NCI-H748 treated with DMSO at 0.1 percent for 48 hours (cell line): ENCODE measurements around the gene SLC16A10.

Experiments used
- DNase-seq: peaks from one replicate; lab custom pipeline; 2025; lab: John Stamatoyannopoulos, UW

The SLC16A10 gene

DNA sequence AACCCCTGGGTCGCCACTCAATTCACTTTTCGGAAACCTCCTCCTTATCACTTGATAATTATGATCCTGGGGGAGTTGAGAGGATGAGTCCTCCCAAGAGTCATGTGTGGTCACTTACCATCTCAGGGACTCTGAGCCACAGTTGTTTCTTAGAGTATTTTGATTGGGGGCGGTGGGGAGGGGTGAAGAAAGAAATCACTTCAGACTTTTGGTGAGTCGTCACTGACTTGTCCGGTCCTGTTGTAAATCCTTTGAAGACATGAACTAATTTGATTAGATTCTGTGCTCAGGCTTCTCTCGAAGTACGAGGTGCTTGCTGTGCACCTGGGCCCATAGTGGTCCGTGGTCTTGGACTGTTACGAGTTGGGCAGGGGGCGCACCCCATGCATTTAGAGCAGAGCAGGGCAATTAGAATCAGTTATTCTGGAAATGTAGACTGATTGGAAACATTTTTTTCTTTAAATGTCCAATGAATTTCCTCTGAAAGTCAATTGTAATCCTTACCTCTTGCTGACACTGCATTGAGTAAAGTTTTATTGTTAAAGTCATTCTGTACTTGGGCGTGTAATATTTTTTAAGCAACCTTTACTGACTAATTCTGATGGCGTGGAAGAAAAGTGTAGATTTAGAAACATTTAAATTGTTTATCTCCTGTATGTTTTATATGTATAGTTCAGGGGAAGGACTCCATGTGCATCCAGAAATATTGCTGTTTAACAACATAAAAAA, 173.4 kb downstream of the SLC16A10 start:
- no peak for DNase-seq

DNA sequence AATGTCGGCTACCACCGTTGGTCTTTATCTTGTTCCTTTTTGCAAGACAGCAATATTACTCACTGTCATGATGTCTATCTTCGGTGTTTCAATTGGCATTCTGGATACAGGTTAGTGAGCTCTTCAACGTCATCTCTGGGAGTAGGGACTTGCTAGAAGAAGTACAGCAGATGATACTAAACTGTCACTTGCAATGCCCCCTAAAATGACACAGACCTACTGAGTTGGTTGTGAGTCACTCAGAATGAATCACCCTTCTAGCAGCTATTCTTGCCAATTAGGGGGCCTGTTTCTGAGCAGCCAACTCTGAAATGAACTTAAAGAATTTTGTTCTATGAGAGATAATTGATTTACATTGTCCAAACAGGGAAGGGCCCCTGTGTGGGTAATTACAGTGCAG, 176.5 kb downstream of the SLC16A10 start:
- DNase-seq: no peak

DNA sequence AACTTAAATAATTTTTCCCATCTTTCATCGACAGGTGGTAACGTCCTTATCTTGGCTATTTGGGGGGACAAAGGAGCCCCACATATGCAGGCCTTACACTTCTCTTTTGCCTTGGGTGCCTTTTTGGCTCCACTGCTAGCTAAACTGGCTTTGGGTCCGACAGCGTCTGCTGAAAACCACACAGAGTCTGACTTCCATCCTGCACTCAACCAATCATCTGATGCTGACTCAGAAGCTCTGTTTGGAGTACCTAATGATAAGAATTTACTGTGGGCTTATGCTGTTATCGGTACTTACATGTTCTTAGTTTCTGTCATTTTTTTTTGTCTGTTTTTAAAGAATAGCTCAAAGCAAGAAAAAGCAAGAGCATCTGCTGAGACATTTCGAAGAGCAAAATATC, 178.5 kb downstream of the SLC16A10 start:
- DNase-seq: no peak

DNA sequence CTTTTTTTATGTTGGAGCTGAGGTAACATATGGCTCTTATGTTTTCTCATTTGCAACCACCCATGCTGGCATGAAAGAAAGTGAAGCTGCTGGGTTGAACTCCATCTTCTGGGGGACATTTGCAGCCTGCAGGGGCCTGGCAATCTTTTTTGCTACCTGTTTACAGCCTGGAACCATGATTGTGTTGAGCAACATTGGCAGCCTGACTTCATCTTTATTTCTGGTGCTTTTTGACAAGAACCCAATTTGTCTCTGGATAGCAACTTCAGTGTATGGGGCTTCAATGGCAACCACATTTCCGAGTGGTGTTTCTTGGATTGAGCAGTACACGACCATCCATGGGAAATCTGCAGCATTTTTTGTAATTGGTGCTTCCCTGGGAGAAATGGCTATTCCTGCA, 179.0 kb downstream of the SLC16A10 start:
- DNase-seq: no peak

DNA sequence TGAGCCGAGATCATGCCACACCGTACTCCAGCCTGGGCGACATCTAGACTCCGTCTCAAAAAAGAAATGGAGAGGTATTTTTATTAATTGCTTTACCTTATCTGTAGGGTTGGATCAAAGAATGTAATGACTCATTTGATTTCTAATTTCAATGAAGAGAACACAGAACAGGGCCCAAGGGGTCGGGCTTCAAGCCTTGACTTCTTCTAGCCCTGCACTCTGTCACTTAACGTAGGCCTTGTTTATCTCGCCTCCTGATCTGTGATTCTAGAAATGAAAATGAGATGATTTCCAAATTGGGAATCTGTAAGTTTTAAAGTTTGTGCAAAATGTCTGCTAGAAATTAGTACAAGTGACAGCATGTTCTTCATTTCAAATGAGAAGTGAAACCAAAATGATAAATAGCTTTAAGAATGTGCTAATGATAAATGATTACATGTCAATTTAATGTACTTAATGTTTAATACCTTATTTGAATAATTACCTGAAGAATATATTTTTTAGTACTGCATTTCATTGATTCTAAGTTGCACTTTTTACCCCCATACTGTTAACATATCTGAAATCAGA, 180.5 kb downstream of the SLC16A10 start:
- no peak for DNase-seq

DNA sequence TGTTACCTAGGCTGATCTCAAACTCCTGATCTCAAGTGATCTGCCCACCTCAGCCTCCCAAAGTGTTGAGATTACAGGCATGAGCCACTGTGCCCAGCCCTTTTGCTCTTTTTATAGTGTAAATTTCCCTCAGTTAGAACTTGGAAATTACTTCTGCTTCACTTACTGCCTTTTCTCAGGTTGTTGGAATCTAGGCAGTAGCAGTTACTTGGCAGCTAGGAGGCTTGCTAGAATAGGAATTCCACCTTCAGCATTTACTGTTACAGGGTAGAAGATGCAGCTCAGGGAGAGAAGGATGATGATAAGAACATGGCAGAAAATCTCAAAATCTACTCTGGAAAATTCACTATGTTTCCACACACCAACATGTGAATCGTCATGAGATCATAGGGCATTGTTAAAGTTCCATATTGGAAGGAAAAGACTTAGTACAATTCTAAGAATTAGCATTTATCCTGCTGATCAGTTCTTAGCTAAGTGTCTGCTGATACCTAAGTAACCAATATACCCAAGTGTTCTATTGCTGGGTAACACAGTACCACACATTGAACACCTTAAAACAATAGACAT, 182.2 kb downstream of the SLC16A10 start:
- no peak for DNase-seq

DNA sequence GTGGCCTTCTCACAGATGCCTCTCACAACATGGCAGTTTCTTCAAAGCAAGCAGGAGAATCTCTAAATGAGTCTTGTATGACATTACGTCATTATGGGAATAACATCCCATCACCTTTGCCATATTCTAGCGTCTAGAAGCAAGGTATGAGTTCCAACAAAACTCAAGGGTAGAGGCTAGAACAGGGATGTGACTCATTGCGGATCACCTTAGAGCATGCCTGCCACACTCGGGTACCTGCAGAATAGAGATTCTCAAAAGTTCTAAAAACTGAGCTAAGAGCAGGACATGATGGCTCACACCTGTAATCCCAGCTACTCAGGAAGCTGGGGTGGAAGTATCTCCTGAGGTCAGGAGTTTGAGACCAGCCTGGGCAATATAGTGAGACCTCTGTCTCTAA, 182.8 kb downstream of the SLC16A10 start:
- no peak for DNase-seq

DNA sequence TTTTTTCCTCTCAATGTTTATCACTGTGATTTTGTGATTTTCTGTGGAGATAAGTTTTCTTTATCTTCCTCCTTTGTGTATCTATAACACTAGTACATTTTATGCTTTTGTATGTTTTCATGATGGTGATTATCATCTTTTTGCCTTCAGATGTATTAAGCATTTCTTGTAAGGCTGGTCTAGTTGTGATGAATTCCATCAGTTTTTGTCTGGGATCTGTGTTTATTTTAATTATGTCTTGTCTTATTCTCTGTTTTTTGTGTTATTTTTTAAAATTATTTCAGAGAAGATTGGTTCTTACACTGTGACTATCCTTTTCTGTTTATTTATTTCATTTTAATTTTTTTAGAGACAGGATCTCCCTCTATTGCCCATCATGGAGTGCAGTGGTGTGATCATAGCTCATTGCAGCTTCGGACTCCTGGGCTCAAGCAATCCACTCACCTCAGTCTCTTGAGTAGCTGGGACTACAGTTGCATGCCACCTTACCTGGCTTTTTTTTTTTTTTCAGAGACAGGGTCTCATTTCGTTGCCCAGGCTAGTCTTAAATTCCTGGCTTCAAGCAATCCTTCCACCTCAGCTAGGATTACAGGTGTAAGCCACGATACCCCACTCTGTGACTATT, 187.4 kb downstream of the SLC16A10 start:
- no peak for DNase-seq

DNA sequence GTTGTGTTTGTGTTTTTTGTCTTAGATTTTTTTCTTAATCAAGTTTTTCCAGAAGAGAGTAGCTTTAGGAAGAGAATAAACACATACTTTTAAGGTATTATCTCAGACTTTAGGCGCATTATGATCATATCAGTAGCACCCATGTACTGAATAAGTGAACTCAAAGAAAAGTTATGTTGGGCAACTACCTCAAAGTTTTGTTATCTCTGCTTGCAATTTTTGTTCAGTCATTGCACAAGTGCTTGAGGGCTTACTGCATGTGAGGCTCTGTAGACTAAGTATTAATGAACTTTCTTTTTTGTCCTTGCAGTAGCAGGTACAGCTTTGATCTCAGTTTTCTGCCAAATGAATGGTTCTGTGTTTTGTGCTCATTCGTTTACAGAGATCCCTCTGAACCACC, 189.0 kb downstream of the SLC16A10 start:
- DNase-seq: no peak

DNA sequence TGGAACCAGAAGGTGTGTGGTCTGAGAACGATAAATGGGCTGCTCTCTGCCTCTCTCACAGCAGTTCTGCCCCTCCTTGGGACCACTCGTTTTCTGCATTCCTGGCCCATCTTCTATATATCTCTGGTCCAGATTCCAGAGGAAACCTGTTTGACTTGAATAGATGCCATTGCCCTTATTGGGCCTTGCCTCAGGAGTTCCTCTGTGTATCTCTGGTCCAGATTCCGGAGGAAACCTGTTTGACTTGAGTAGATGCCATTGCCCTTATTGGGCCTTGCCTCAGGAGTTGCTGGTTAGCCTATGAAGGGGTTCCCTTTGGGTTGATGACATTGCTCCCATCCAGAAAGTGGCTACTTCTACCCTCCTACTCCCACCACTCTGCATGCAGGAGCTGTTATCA, 189.4 kb downstream of the SLC16A10 start:
- no peak for DNase-seq

DNA sequence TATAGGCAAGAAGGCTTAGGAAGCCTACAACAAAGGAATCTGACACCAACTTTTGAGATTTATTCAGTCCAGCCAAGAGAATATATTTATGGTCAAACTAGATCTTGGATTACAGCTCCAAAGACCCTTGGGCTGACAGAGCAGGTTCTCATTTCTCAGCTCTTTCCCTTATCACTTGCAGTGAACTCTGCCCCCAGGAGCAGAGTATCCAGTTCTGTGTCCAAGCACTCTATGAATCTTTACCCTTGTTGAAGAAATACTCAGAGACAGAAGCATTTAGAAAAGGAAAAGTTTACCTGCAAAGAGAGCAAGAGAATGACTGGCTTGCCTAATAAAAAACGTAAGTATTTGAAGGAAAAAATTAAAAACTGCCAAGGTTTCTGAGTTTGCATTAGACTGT, 190.5 kb downstream of the SLC16A10 start:
- no peak for DNase-seq

DNA sequence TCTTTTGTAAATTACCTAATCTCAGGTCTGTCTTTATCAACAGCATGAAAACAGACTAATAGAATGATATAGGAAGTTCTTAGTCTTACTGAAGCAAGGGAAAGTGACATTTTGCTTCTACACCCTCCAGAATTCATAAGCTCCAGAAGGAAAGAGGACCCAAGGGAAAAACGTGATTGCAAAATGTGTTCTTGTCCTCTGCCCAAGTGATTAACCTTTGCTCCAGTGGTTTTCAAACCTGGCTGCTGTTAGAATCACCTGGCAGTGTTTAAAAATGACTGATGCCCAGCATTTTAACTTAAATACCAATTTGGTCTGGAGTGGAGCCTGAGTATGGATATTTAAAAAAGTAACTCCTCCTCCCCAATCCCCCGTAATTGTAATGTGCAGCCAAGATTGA, 191.4 kb downstream of the SLC16A10 start:
- DNase-seq: no peak

DNA sequence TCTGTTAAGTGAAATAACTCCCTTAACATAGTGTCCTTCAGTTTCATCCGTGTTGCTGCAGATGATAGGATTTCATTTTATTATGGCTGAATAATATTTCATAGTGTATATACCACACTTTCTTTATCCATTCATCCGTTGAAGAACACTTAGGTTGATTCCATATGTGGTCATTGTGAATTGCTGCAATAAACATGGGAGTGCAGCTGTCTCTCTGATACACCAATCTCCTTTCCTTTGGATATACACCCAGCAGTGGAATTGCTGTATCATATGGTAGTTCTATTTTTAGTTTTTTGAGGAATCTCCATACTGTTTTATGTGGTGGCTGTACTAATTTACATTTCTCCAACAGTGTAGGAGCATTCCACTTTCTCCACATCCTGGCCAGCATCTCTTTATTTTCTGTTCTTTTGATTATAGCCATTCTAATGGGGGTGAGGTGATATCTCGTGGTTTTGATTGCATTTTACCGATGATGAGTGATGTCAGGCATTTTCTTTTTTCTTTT, 193.2 kb downstream of the SLC16A10 start:
- DNase-seq: no peak
